Measurements from ENCODE around the gene GZMB. TPM values are rescaled to one million over a fixed set of nuclear protein-coding genes. Genes with fewer than 3 reads are reported as not detected.

Gene GZMB
- total RNA-seq, 1 experiment from 2014 or later = not detected

DNA sequence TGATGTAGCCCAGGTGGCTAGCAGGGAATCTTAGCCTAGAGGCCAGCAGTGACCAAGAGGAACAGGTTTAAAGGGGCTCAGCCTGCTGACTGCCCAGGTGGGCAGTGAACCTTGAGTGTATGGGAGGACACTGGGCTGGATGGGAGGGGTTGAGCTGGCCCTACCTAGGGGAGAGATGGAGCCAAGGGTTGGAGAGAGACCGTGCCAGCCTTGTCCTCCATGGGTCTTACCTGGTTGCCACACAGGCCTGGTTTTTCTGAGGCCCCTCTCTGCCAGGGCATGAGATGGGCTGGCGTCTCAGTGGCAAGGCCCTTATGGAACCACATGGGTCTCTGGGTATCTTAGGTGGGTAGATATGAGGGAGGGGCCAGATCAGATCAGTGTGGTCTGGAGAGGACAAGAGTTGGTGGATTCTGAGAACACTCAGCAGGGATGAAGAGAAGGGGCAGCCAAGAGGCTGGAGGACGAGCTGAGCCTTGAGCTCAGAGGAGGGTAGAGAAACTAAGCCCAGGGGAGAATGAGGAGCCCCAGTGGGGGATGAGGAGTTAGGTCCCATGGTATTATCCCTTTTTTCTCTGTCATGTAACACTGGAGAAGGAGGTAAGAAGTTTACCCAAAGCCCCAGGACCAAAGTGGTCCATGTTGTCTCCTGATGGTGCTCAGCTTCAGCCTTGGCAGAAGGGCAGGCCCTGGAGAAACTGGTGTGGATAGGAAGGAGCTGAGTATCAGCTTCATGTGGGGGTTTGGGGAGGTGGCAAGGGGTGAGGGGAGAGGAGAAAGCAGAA lies 3.7 kb downstream of the GZMB start:
- Histone ChIP-seq H2AK5ac (ENCODE audit: insufficient read length, low read length) (no peak overlapping the region), H3K4ac (ENCODE audit: low read depth, low read length) (no peak overlapping the region), H4K5ac (ENCODE audit: insufficient read length, low read depth, low read length) (no peak overlapping the region), H2BK120ac (ENCODE audit: low read depth, low read length, poor library complexity, severe bottlenecking) (no peak overlapping the region), H2BK20ac (ENCODE audit: low read depth, low read length, poor library complexity, severe bottlenecking) (no peak overlapping the region), H3K9me3 (ENCODE audit: control insufficient read depth, low read depth, low read length) (no peaks in the 10 kb centered on the region), H3K9ac (ENCODE audit: extremely low read depth, insufficient read length, low read length) (no peak overlapping the region), H2BK15ac (ENCODE audit: low read depth, low read length) (no peak overlapping the region), H2BK5ac (ENCODE audit: insufficient read length, low read length) (no peak overlapping the region), H4K8ac (replicated peaks; ENCODE audit: insufficient read length, low read depth, low read length) (no peak overlapping the region), H3K56ac (ENCODE audit: insufficient read length, low read depth, low read length) (no peak overlapping the region), H2BK12ac (ENCODE audit: insufficient read length, low read depth, low read length) (no peak overlapping the region), H3K27ac (ENCODE audit: insufficient read length, low read depth, low read length) (no peak overlapping the region), H3K27me3 (ENCODE audit: insufficient read depth, low read length) (no peaks in the 10 kb centered on the region), H3K23ac (ENCODE audit: insufficient read length, low read depth, low read length) (no peak overlapping the region), H3K79me2 (ENCODE audit: insufficient read depth, low read length) (no peaks in the 10 kb centered on the region), H4K91ac (ENCODE audit: insufficient read length, low read depth, low read length) (no peak overlapping the region), H3K79me1 (ENCODE audit: insufficient read depth, low read depth, low read length, poor library complexity, severe bottlenecking) (no peaks in the 10 kb centered on the region), H3K18ac (ENCODE audit: insufficient read length, low read depth, low read length) (no peak overlapping the region), H3K4me2 (ENCODE audit: insufficient read depth, insufficient read length, low read length) (no peak overlapping the region), H3T11ph (ENCODE audit: low read length) (no peak overlapping the region), H3K14ac (ENCODE audit: insufficient read depth, low read length) (no peak overlapping the region), H3K23me2 (ENCODE audit: insufficient read length, low read depth, low read length, poor library complexity, severe bottlenecking) (no peaks in the 10 kb centered on the region), H3K4me1 (ENCODE audit: insufficient read depth, low read length) (no peaks in the 10 kb centered on the region; the same call in 1 of the 2 replicates), H4K20me1 (ENCODE audit: control insufficient read depth, insufficient read depth, insufficient read length) (no peaks in the 10 kb centered on the region), H2AFZ (ENCODE audit: low read length) (no peak overlapping the region)
- no peak overlapping the region; a peak in 1 of 7 replicates for H3K27ac Mint-ChIP-seq
- H3K27me3 Mint-ChIP-seq (ENCODE audit: low read depth) = peaks cover 6% of the 10 kb centered on the region
- peaks cover 4 to 87% of the 10 kb centered on the region in 2 experiments; a peak in 3 of 5 replicates for H3K9me3 Mint-ChIP-seq
- TF ChIP-seq CTCF (conservative IDR thresholded peaks at IDR 0.05) = no peak
- no peak overlapping the region for H3K4me3 Mint-ChIP-seq
- no CpG with 5 or more reads among the region's 3 CpGs for WGBS (ENCODE audit: extremely low coverage, insufficient read length, low lambda C conversion rate)
- H3K4me1 Mint-ChIP-seq = no peaks in the 10 kb centered on the region
- peaks cover 0 to 27% (median 7%) of the 10 kb centered on the region in 3 experiments; a peak in 4 of 7 replicates for H3K36me3 Mint-ChIP-seq (ENCODE audit: insufficient read depth in 1 of 3, low read depth in 3 of 3)
- DNase-seq = no peak

Measured in H9 (cell line).